Memory B cell (primary cell): Measurements from ENCODE around the gene SMARCA4.
"Not testable (repeated sequence)": the region's sequence is repeated elsewhere in the genome, so short reads cannot be mapped to it uniquely, and the experiment has no call there.

Experiments
- ATAC-seq: fragments of 150-1000 bp; cut with Tn5 transposase; 2 replicates; pipeline ENCODE4 v1.10.0; 2021; ENCODE audit warnings: low read depth, mild to moderate bottlenecking, moderate library complexity
- DNase-seq, 2 donors: peaks; one replicate each; pipeline ENCODE4 v3.0.0; 2022; ENCODE audit warnings: low spot score in 2 of 2
- H3K27ac Mint-ChIP-seq: one replicate; pipeline ENCODE4 v1.8.0; 2022; ENCODE audit warnings: mild to moderate bottlenecking, moderate library complexity, mixed read lengths
- H3K27me3 Mint-ChIP-seq: one replicate; pipeline ENCODE4 v1.8.0; 2022; ENCODE audit warnings: mixed read lengths
- H3K36me3 Mint-ChIP-seq: one replicate; pipeline ENCODE4 v1.8.0; 2022; ENCODE audit warnings: mild to moderate bottlenecking, mixed read lengths
- H3K4me1 Mint-ChIP-seq: one replicate; pipeline ENCODE4 v1.8.0; 2022; ENCODE audit warnings: mixed read lengths
- H3K4me3 Mint-ChIP-seq: one replicate; pipeline ENCODE4 v1.8.0; 2022; ENCODE audit warnings: mild to moderate bottlenecking, moderate library complexity, mixed read lengths
- H3K9me3 Mint-ChIP-seq: one replicate; pipeline ENCODE4 v1.8.0; 2022; ENCODE audit warnings: mixed read lengths

The SMARCA4 gene

GRCh38 chr19:10981252-10981895, 20.5 kb downstream of the SMARCA4 start:
- Mint-ChIP-seq H3K36me3 (peaks cover 6% of the 10 kb centered on the region), H3K4me3 (no peak overlapping the region), H3K4me1 (peaks cover 16% of the 10 kb centered on the region), H3K9me3 (no peaks in the 10 kb centered on the region), H3K27ac (no peak overlapping the region), H3K27me3 (no peaks in the 10 kb centered on the region)
- ATAC-seq, result no peak
- DNase-seq, result no peak

GRCh38 chr19:10983026-10983425, 22.2 kb downstream of the SMARCA4 start:
- H3K4me1 Mint-ChIP-seq, result peaks cover 11% of the 10 kb centered on the region
- no peaks in the 10 kb centered on the region for H3K27me3 Mint-ChIP-seq
- DNase-seq (no peak), ATAC-seq (no peak)
- H3K9me3 Mint-ChIP-seq, result no peaks in the 10 kb centered on the region
- no peak overlapping the region for H3K4me3 Mint-ChIP-seq
- peaks cover 11% of the 10 kb centered on the region for H3K36me3 Mint-ChIP-seq
- H3K27ac Mint-ChIP-seq, result no peak overlapping the region

GRCh38 chr19:10984166-10984735, 23.4 kb downstream of the SMARCA4 start:
- Mint-ChIP-seq H3K36me3 (peaks cover 14% of the 10 kb centered on the region), H3K4me3 (no peak overlapping the region), H3K4me1 (peaks cover 7% of the 10 kb centered on the region), H3K9me3 (no peaks in the 10 kb centered on the region), H3K27ac (no peak overlapping the region), H3K27me3 (no peaks in the 10 kb centered on the region)
- ATAC-seq (no peak), DNase-seq (no peak)

- no peak overlapping the region for H3K27ac Mint-ChIP-seq
Observed at GRCh38 chr19:10985502-10985901, 24.7 kb downstream of the SMARCA4 start.

GRCh38 chr19:10986301-10987127, 25.7 kb downstream of the SMARCA4 start:
- Mint-ChIP-seq H3K4me3 (no peak overlapping the region), H3K9me3 (no peaks in the 10 kb centered on the region), H3K36me3 (peaks cover 19% of the 10 kb centered on the region), H3K27ac (no peak overlapping the region), H3K4me1 (no peaks in the 10 kb centered on the region), H3K27me3 (no peaks in the 10 kb centered on the region)
- no peak for ATAC-seq
- no peak for DNase-seq

More at GRCh38 chr19:10985502-10985901, 24.7 kb downstream of the SMARCA4 start:
- H3K4me3 Mint-ChIP-seq, result no peak overlapping the region
- H3K4me1 Mint-ChIP-seq, result peaks cover 2% of the 10 kb centered on the region
- ATAC-seq (no peak), DNase-seq (no peak)
- H3K9me3 Mint-ChIP-seq, result no peaks in the 10 kb centered on the region
- H3K27me3 Mint-ChIP-seq, result no peaks in the 10 kb centered on the region
- peaks cover 16% of the 10 kb centered on the region for H3K36me3 Mint-ChIP-seq

GRCh38 chr19:10987571-10988297, 26.9 kb downstream of the SMARCA4 start:
- H3K27ac Mint-ChIP-seq, result no peak overlapping the region
- peaks cover 22% of the 10 kb centered on the region for H3K36me3 Mint-ChIP-seq
- no peak overlapping the region for H3K4me3 Mint-ChIP-seq
- DNase-seq (no peak), ATAC-seq (no peak)
- no peaks in the 10 kb centered on the region for H3K9me3 Mint-ChIP-seq
- no peaks in the 10 kb centered on the region for H3K27me3 Mint-ChIP-seq
- H3K4me1 Mint-ChIP-seq, result no peaks in the 10 kb centered on the region

- ATAC-seq (no peak), DNase-seq (no peak)
- H3K4me1 Mint-ChIP-seq, result no peaks in the 10 kb centered on the region
- no peak overlapping the region for H3K27ac Mint-ChIP-seq
- no peak overlapping the region for H3K4me3 Mint-ChIP-seq
- no peaks in the 10 kb centered on the region for H3K27me3 Mint-ChIP-seq
- H3K36me3 Mint-ChIP-seq, result peaks cover 22% of the 10 kb centered on the region
- no peaks in the 10 kb centered on the region for H3K9me3 Mint-ChIP-seq
Observed at GRCh38 chr19:10988380-10988779, 27.6 kb downstream of the SMARCA4 start.

GRCh38 chr19:10988921-10989320, 28.1 kb downstream of the SMARCA4 start:
- DNase-seq (no peak), ATAC-seq (no peak)
- H3K36me3 Mint-ChIP-seq, result peaks cover 22% of the 10 kb centered on the region
- H3K27ac Mint-ChIP-seq, result no peak overlapping the region
- H3K4me1 Mint-ChIP-seq, result no peaks in the 10 kb centered on the region
- H3K27me3 Mint-ChIP-seq, result no peaks in the 10 kb centered on the region
- H3K4me3 Mint-ChIP-seq, result no peak overlapping the region
- H3K9me3 Mint-ChIP-seq, result no peaks in the 10 kb centered on the region

- DNase-seq (no peak), ATAC-seq (no peak)
- Mint-ChIP-seq H3K4me1 (no peaks in the 10 kb centered on the region), H3K4me3 (no peak overlapping the region), H3K27ac (no peak overlapping the region), H3K36me3 (peaks cover 27% of the 10 kb centered on the region), H3K27me3 (no peaks in the 10 kb centered on the region), H3K9me3 (no peaks in the 10 kb centered on the region)
Observed at GRCh38 chr19:10991076-10991475, 30.2 kb downstream of the SMARCA4 start.

- Mint-ChIP-seq H3K27me3 (no peaks in the 10 kb centered on the region), H3K27ac (no peak overlapping the region), H3K36me3 (peaks cover 29% of the 10 kb centered on the region), H3K4me3 (no peak overlapping the region), H3K4me1 (no peaks in the 10 kb centered on the region), H3K9me3 (no peaks in the 10 kb centered on the region)
- DNase-seq (no peak), ATAC-seq (no peak)
Observed at GRCh38 chr19:10991521-10992081, 30.8 kb downstream of the SMARCA4 start.

GRCh38 chr19:10992174-10992573, 31.3 kb downstream of the SMARCA4 start:
- not testable (repeated sequence) for DNase-seq, H3K27me3 Mint-ChIP-seq, H3K4me1 Mint-ChIP-seq, H3K4me3 Mint-ChIP-seq, H3K27ac Mint-ChIP-seq, ATAC-seq, H3K9me3 Mint-ChIP-seq
- H3K36me3 Mint-ChIP-seq, result peaks cover 30% of the 10 kb centered on the region

- Mint-ChIP-seq H3K4me1 (no peaks in the 10 kb centered on the region), H3K36me3 (peaks cover 29% of the 10 kb centered on the region), H3K9me3 (no peaks in the 10 kb centered on the region), H3K27me3 (no peaks in the 10 kb centered on the region), H3K27ac (no peak overlapping the region), H3K4me3 (no peak overlapping the region)
- DNase-seq (no peak), ATAC-seq (no peak)
Observed at GRCh38 chr19:10995926-10996600, 35.2 kb downstream of the SMARCA4 start.

- DNase-seq (no peak), ATAC-seq (no peak)
- peaks cover 31% of the 10 kb centered on the region for H3K36me3 Mint-ChIP-seq
- no peaks in the 10 kb centered on the region for H3K27me3 Mint-ChIP-seq
- no peak overlapping the region for H3K27ac Mint-ChIP-seq
- H3K4me1 Mint-ChIP-seq, result no peaks in the 10 kb centered on the region
- no peaks in the 10 kb centered on the region for H3K9me3 Mint-ChIP-seq
- H3K4me3 Mint-ChIP-seq, result no peak overlapping the region
Observed at GRCh38 chr19:10998045-10998533, 37.3 kb downstream of the SMARCA4 start.
